ENCODE measurements around the gene HOXB3.

GRCh38 chr17:48601539-48602425 is 11.7 kb upstream of the HOXB3 start:
- no peak for TF ChIP-seq CTCF (IDR thresholded peaks at IDR 0.05)
- peak in 1 of 2 donors; percentile 18 for TF ChIP-seq POLR2A (IDR thresholded peaks at IDR 0.05)
